Mucosa of stomach (tissue), 1 donor: Measurements from ENCODE around the gene TMEM107.

Experiments
- H3K27me3 ChIP-seq: one replicate; pipeline ENCODE4 v1.7.0; 2013; ENCODE audit warnings: mild to moderate bottlenecking, low read length; ENCODE audit not compliant: control insufficient read depth, insufficient read depth
- H3K36me3 ChIP-seq: one replicate; pipeline ENCODE4 v1.7.0; 2013; ENCODE audit warnings: low read length; ENCODE audit not compliant: control insufficient read depth, insufficient read depth
- H3K4me1 ChIP-seq: one replicate; pipeline ENCODE4 v1.7.0; 2013; ENCODE audit warnings: mild to moderate bottlenecking, low read length; ENCODE audit not compliant: control insufficient read depth, insufficient read depth
- H3K4me3 ChIP-seq: one replicate; pipeline ENCODE4 v1.7.0; 2013; ENCODE audit warnings: low read length
- H3K9ac ChIP-seq: one replicate; pipeline ENCODE4 v1.7.0; 2013; ENCODE audit warnings: mild to moderate bottlenecking, low read length, moderate library complexity
- H3K9me3 ChIP-seq: one replicate; pipeline ENCODE4 v1.7.0; 2013; ENCODE audit warnings: mild to moderate bottlenecking, low read length, moderate library complexity; ENCODE audit not compliant: control insufficient read depth
- donor health status: Pancreatic carcinoma.

TMEM107 gene

GRCh38 chr17:8142158-8142886 is 33.9 kb downstream of the TMEM107 start:
- Histone ChIP-seq H3K36me3 (peaks cover 44% of the 10 kb centered on the region), H3K27me3 (no peaks in the 10 kb centered on the region), H3K9me3 (no peaks in the 10 kb centered on the region), H3K9ac (no peak overlapping the region), H3K4me3 (no peak overlapping the region), H3K4me1 (peaks cover 18% of the 10 kb centered on the region)

GRCh38 chr17:8141741-8142140 is 34.4 kb downstream of the TMEM107 start:
- Histone ChIP-seq H3K4me1 (peaks cover 18% of the 10 kb centered on the region), H3K9me3 (no peaks in the 10 kb centered on the region), H3K36me3 (peaks cover 38% of the 10 kb centered on the region), H3K27me3 (no peaks in the 10 kb centered on the region), H3K4me3 (no peak overlapping the region), H3K9ac (no peak overlapping the region)

DNA sequence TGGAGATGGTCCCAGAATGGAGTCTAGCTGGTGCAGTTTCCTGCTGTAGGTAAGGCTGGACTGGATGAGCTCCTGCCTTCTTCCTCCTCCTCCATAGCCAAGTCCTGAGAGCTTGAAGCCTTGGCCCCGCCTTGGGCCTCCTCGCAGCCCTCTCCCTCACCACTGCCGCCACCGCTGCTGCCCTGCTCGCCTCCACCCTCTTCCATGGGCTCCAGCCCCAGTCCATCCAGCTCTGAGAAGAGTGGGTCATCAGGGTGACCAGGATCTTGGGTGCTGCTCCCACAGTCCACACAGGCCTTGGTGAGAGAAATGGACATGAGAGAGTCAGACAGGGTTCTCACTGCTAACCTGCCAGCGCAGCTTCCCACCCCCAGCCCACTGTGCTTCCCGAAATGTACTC is 35.1 kb downstream of the TMEM107 start:
- no peaks in the 10 kb centered on the region for H3K9me3 ChIP-seq
- H3K4me3 ChIP-seq: no peak overlapping the region
- H3K4me1 ChIP-seq: peaks cover 18% of the 10 kb centered on the region
- H3K27me3 ChIP-seq: no peaks in the 10 kb centered on the region
- no peak overlapping the region for H3K9ac ChIP-seq
- H3K36me3 ChIP-seq: peaks cover 31% of the 10 kb centered on the region

GRCh38 chr17:8140065-8141029 is 35.8 kb downstream of the TMEM107 start:
- H3K27me3 ChIP-seq: no peaks in the 10 kb centered on the region
- no peak overlapping the region for H3K9ac ChIP-seq
- H3K4me1 ChIP-seq: peaks cover 18% of the 10 kb centered on the region
- no peak overlapping the region for H3K4me3 ChIP-seq
- H3K36me3 ChIP-seq: peaks cover 24% of the 10 kb centered on the region
- H3K9me3 ChIP-seq: no peaks in the 10 kb centered on the region

DNA sequence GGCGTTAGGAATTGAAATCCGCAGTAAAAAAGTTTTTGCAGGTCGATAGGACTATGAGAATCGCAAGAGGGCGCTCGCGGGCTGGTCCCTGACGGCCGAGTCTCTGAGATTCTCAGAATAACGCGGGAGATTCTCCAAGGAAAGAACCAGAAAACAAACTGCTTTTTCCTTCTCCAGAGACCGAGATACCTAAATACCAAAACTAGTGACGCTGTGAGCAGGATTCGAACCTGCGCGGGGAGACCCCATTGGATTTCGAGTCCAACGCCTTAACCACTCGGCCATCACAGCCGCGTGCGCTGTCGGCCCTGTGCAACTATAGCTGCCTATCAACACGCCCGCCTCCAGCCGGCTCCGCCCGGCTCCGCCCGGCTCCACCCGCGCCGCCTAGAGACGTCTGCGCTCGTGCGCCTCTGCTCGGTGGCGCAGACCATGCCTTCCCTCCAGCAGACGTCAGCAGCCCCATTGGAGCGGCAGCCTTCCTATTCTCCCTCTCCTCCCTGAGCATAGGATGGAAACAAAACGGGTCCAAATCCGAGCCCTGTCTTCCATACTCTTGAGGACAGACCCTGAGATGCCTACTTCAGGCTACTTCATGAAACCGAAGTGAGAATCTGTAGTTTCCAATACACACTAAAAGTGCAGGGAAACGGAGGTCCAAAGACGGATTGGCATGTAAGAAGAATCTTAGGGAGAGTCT is 37.4 kb downstream of the TMEM107 start:
- H3K9ac ChIP-seq: peak overlapping the region; percentile 72
- no peaks in the 10 kb centered on the region for H3K9me3 ChIP-seq
- H3K4me3 ChIP-seq: no peak overlapping the region
- H3K27me3 ChIP-seq: no peaks in the 10 kb centered on the region
- H3K4me1 ChIP-seq: peaks cover 18% of the 10 kb centered on the region
- H3K36me3 ChIP-seq: peaks cover 20% of the 10 kb centered on the region

GRCh38 chr17:8138374-8138671 is 37.9 kb downstream of the TMEM107 start:
- Histone ChIP-seq H3K36me3 (peaks cover 20% of the 10 kb centered on the region), H3K9ac (peak overlapping the region; percentile 47), H3K4me3 (no peak overlapping the region), H3K9me3 (no peaks in the 10 kb centered on the region), H3K4me1 (peaks cover 18% of the 10 kb centered on the region), H3K27me3 (no peaks in the 10 kb centered on the region)

DNA sequence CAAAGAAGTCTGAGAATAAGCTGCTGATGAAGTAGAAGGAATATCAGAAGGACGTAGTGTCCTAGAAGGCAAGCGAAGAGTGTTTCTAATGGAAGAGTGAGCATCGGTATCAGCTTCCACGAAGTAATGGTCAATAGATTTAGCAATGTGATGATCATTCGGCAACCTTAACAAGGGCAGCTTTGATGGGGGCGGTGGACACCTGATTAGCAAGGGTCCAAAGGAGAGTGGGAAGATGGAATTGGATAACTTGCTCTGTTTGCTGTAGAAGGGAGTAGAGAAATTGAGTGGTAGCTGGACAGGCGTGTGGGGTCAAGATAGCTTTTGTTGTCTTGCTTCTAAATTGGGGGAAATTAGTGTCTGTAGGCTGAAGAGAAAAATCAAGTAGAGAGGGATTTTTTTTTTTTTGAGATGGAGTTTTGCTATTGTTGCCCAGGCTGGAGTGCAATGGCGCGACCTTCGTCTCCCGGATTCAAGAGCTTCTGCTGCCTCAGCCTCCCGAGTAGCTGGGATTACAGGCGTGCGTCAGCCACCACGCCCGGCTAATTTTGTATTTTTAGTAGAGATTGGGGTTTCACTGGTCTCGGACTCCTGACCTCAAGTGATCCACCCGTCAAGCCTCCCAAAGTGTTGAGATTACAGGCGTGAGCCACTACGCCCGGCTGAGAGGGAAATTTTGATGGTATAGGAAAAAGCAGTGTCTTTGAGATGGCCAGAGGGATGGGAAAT is 38.4 kb downstream of the TMEM107 start:
- Histone ChIP-seq H3K4me3 (no peak overlapping the region), H3K4me1 (peaks cover 18% of the 10 kb centered on the region), H3K9ac (peak overlapping the region; percentile 47), H3K27me3 (no peaks in the 10 kb centered on the region), H3K36me3 (peaks cover 20% of the 10 kb centered on the region), H3K9me3 (no peaks in the 10 kb centered on the region)

- H3K4me1 ChIP-seq: peaks cover 11% of the 10 kb centered on the region
- H3K4me3 ChIP-seq: no peak overlapping the region
- H3K36me3 ChIP-seq: no peaks in the 10 kb centered on the region
- H3K27me3 ChIP-seq: peaks cover 12% of the 10 kb centered on the region
- H3K9ac ChIP-seq: no peak overlapping the region
- H3K9me3 ChIP-seq: no peaks in the 10 kb centered on the region
Observed at GRCh38 chr17:8133941-8134340, 42.2 kb downstream of the TMEM107 start.

DNA sequence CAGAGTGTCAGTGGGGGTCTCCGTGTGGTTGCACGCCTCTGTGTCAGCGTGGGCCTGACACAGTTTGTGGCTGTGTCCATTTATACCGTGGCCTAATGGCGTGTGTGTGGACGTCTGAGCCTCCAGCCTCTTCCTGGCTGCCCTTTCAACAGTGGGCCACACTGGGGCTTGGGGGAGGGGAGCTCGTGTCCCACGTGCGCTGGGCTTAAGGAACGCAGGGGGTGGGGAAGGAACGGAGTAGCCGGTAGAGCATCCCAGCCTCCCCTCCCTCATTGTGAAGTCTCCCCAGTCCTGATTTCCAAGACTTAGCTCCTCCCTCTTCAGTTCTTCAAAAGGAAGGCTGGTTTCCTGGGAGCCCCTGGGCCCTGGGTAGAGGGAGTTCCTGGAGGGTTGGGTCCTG is 42.8 kb downstream of the TMEM107 start:
- Histone ChIP-seq H3K27me3 (peaks cover 16% of the 10 kb centered on the region), H3K4me3 (no peak overlapping the region), H3K9ac (no peak overlapping the region), H3K36me3 (no peaks in the 10 kb centered on the region), H3K4me1 (peaks cover 6% of the 10 kb centered on the region), H3K9me3 (no peaks in the 10 kb centered on the region)

DNA sequence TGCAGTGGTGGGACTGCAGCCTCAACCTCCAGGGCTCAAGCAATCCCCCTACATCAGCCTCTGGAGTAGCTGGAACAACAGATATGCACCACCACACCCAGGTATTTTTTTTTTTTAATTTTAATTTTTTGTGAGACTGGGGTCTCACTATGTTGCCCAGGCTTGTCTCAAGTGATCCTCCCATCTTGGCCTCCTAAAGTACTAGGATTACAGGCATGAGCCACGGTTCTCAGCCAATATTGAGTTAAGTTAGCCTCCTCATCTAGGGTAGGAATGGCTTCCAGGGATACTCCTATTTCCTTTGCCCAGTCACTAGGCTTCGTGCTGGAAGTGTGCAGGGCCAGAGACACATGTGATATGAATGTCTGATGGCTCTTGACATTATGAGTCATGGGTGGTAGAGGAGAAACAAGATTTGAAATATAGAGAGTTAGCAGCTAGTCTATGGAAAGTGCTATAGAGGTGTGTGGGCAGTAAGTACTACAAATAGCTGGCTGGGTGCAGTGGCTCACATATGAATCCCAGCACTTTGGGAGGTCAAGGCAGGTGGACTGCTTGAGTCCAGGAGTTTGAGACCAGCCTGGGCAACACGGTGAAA is 44.2 kb downstream of the TMEM107 start:
- Histone ChIP-seq H3K27me3 (peaks cover 28% of the 10 kb centered on the region), H3K4me1 (peaks cover 5% of the 10 kb centered on the region), H3K36me3 (no peaks in the 10 kb centered on the region), H3K4me3 (no peak overlapping the region), H3K9me3 (no peaks in the 10 kb centered on the region), H3K9ac (no peak overlapping the region)

DNA sequence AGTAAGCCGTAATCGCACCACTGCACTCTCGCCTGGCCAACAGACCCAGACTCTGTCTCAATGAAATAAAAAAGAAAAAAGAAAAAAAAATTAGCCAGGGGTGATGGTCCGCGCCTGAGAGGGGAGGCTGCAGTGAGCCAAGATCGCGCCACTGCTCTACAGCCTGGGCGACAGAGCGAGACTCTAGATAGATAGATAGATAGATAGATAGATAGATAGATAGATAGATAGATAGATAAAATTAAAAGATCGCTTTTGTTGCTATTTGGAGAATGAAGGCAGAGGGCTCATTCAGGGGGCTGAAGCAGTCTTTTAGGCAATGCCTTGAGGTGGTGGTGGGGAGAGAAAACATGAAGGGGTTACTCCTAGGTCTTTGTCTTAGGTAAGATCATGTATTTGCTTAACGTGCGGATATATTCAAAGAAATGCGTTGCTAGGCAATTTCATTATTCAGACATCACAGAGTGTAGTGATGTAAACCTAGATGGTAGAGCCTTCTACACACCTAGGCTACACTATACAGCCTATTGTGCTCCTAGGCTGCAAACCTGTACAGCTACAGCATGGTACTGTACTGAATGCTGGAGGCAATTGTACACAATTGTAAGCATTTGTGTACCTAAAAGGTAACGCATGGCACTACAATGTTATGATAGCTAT is 47.9 kb downstream of the TMEM107 start:
- no peak overlapping the region for H3K9ac ChIP-seq
- no peaks in the 10 kb centered on the region for H3K9me3 ChIP-seq
- H3K4me1 ChIP-seq: peaks cover 39% of the 10 kb centered on the region
- no peak overlapping the region for H3K4me3 ChIP-seq
- no peaks in the 10 kb centered on the region for H3K36me3 ChIP-seq
- H3K27me3 ChIP-seq: peaks cover 61% of the 10 kb centered on the region
